HG03060 (cell line): ENCODE measurements around the gene SYAP1.
"Not testable (repeated sequence)": the region's sequence is repeated elsewhere in the genome, so short reads cannot be mapped to it uniquely, and the experiment has no call there.

Experiments
- ATAC-seq: cut with Tn5 transposase; IDR thresholded peaks from one replicate; pipeline ENCODE4 v1.9.1; 2021; ENCODE audit warnings: low read depth, moderate number of reproducible peaks; ENCODE audit not compliant: unreplicated experiment

The SYAP1 gene

GRCh38 chrX:16774746-16775145, 55.3 kb downstream of the SYAP1 start:
- no peak for ATAC-seq

- no peak for ATAC-seq
Measured at GRCh38 chrX:16778545-16778944, 59.1 kb downstream of the SYAP1 start.

GRCh38 chrX:16778993-16779392, 59.6 kb downstream of the SYAP1 start:
- ATAC-seq, result no peak

- not testable (repeated sequence) for ATAC-seq
Measured at GRCh38 chrX:16779815-16780214, 60.4 kb downstream of the SYAP1 start.

GRCh38 chrX:16783452-16783851, 64.0 kb downstream of the SYAP1 start:
- no peak for ATAC-seq

- ATAC-seq, result not testable (repeated sequence)
Measured at GRCh38 chrX:16784440-16784839, 65.0 kb downstream of the SYAP1 start.

- no peak for ATAC-seq
Measured at GRCh38 chrX:16785247-16786138, 66.1 kb downstream of the SYAP1 start.

GRCh38 chrX:16786139-16786790, 66.9 kb downstream of the SYAP1 start, which contains the start of gene TXLNG:
TXLNG (plus strand) TSS chrX:16786466; CDS start chrX:16786488, 22 bp downstream.
- ATAC-seq, result peak; percentile 99

- ATAC-seq, result no peak
Measured at GRCh38 chrX:16786791-16787735, 67.7 kb downstream of the SYAP1 start.

GRCh38 chrX:16788477-16788876, 69.1 kb downstream of the SYAP1 start:
- ATAC-seq, result no peak

GRCh38 chrX:16796298-16796697, 76.9 kb downstream of the SYAP1 start:
- no peak for ATAC-seq

GRCh38 chrX:16797358-16797757, 77.9 kb downstream of the SYAP1 start:
- no peak for ATAC-seq

GRCh38 chrX:16797841-16798240, 78.4 kb downstream of the SYAP1 start:
- no peak for ATAC-seq

GRCh38 chrX:16804923-16805464, 85.6 kb downstream of the SYAP1 start:
- ATAC-seq, result peak; percentile 57

GRCh38 chrX:16807548-16807947, 88.1 kb downstream of the SYAP1 start:
- ATAC-seq, result no peak

- no peak for ATAC-seq
Measured at GRCh38 chrX:16807976-16808542, 88.6 kb downstream of the SYAP1 start.

- ATAC-seq, result no peak
Measured at GRCh38 chrX:16814597-16814996, 95.2 kb downstream of the SYAP1 start.
